OCI-LY3 (cell line): Measurements from ENCODE around the gene ZNF407.

Source experiments
- EZH2phosphoT487 ChIP-seq: fragments of 200-600 bp; shearing (Covaris generic); IDR thresholded peaks from 2 replicates; pipeline ENCODE4 v1.6.1; 2018; ENCODE audit warnings: antibody characterized with exemption, mixed run types, low read depth
- TF ChIP-seq, protein P1 (sequence below): fragments of 200-600, 300-600 bp; sonication (generic); IDR thresholded peaks from 2 replicates; pipeline ENCODE4 v1.5.1; 2014; ENCODE audit warnings: antibody characterized with exemption, low read length, low read depth

DNA sequence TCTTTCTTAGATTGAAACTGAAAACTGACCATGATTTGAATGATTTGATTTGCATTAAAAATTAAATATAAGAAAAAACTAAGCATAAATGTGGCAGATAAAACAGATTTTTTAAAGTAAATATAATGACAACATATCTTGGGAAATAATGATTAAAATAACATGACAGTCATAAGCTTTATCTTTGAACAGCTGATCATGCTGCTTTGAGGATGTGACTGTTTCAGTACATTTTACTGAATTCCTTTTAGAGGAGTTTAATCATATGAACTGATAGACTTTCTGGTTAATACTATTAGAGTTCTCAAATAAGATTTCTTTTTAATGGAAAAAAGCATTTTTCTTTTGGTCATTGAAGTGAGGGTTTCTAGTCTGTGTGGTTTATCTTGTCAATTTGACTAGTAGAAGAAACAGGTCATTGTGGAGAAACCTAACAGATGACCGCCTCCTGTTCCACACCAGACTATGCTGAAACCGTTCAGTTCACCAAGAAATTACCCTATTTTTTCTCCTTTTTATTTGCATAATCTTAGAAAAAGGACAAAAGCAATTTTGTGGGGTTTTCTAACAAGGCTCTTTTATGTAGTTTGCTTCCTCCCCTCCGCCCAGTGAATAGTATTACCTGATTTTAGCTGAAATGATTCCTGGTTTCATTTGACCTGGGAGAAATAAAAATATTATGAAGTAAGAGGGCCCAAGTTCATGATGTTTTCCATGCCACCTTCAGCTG is 349.1 kb downstream of the ZNF407 start:
- TF ChIP-seq, protein P1, sequence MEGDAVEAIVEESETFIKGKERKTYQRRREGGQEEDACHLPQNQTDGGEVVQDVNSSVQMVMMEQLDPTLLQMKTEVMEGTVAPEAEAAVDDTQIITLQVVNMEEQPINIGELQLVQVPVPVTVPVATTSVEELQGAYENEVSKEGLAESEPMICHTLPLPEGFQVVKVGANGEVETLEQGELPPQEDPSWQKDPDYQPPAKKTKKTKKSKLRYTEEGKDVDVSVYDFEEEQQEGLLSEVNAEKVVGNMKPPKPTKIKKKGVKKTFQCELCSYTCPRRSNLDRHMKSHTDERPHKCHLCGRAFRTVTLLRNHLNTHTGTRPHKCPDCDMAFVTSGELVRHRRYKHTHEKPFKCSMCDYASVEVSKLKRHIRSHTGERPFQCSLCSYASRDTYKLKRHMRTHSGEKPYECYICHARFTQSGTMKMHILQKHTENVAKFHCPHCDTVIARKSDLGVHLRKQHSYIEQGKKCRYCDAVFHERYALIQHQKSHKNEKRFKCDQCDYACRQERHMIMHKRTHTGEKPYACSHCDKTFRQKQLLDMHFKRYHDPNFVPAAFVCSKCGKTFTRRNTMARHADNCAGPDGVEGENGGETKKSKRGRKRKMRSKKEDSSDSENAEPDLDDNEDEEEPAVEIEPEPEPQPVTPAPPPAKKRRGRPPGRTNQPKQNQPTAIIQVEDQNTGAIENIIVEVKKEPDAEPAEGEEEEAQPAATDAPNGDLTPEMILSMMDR, result no peak
- no peak for TF ChIP-seq EZH2phosphoT487
